ENCODE measurements around the gene NHS.

NHS gene

GRCh38 chrX:17707731-17708130 lies 332.7 kb downstream of the NHS start:
- Mint-ChIP-seq H3K27ac (no peak overlapping the region), H3K4me3 (no peak overlapping the region), H3K27me3 (no peaks in the 10 kb centered on the region), H3K36me3 (no peaks in the 10 kb centered on the region), H3K4me1 (ENCODE audit: low read depth) (no peaks in the 10 kb centered on the region), H3K9me3 (ENCODE audit: low read depth) (no peaks in the 10 kb centered on the region)

GRCh38 chrX:17710871-17711301 lies 335.9 kb downstream of the NHS start:
- Mint-ChIP-seq H3K27ac (no peak overlapping the region), H3K4me3 (no peak overlapping the region), H3K9me3 (ENCODE audit: low read depth) (no peaks in the 10 kb centered on the region), H3K36me3 (no peaks in the 10 kb centered on the region), H3K27me3 (no peaks in the 10 kb centered on the region), H3K4me1 (ENCODE audit: low read depth) (no peaks in the 10 kb centered on the region)

DNA sequence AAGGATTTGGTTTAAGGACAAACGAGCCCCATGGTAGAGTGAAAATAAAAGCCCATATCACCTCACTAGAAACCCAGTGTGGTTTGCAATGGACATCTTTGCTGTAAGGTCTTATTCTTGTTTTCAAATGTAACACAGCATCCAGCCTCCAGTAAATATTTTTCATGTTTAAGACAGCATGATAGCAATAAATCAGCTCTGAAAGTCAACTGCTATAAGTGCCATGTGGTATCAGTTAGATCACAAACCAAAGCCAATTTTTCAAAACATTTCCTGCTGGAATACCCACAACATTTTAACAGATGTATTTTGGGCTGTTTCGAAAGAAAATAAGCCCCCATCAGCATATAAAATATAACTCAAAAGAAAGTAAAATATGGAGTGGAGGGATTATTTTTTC lies 338.3 kb downstream of the NHS start:
- Mint-ChIP-seq H3K9me3 (ENCODE audit: low read depth) (no peaks in the 10 kb centered on the region), H3K4me1 (ENCODE audit: low read depth) (no peaks in the 10 kb centered on the region), H3K27me3 (no peaks in the 10 kb centered on the region), H3K27ac (no peak overlapping the region), H3K36me3 (no peaks in the 10 kb centered on the region), H3K4me3 (no peak overlapping the region)

DNA sequence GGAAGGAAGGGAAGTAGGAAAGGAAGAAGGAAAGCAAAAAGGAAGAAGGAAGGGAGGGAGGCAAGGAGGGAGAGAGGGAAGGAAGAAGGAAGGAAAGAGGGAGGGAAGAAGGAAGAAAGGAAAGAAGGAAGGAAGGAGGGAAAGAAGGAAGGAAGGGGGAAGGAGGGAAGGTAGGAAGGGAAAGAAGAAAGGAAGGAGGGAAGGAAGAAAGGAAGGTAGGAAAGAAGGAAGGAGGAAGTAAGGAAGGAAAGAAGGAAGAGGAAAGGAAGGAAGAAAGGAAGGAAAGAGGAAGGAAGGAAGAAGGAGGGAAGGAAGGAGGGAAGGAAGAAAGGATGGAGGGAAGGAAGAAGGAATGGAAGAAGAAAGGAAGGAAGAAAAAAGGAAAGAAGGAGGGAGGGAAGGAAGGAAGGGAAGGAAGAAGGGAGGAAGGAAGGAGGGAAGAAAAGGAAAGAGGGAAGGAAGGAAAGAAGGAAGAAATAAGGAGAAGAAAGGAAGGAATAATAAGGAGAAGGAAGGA lies 343.7 kb downstream of the NHS start:
- Mint-ChIP-seq H3K4me1 (ENCODE audit: low read depth) (no peaks in the 10 kb centered on the region), H3K27me3 (no peaks in the 10 kb centered on the region), H3K36me3 (peaks cover 2% of the 10 kb centered on the region), H3K9me3 (ENCODE audit: low read depth) (no peaks in the 10 kb centered on the region), H3K4me3 (no peak overlapping the region), H3K27ac (no peak overlapping the region)

DNA sequence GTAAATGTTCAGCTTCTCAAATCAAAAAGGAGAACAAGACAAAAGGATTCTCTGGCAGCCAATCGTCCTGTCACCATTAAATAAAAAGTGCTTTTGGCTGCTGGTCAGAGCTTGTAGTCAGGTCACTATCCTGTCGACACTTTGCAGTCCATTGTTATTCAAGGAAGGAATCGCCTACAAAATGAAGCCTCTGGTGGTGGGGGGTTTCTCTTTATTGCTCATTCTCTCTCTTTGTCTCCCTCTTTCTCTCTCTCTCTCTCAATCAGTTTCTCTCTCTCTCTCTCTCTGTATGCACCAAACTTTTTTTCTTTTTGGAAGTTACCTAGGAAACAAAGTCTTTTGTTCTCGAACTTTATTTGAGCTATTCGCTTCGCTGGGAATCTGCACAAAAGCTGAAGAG lies 344.7 kb downstream of the NHS start:
- Mint-ChIP-seq H3K27ac (no peak overlapping the region), H3K4me3 (no peak overlapping the region), H3K27me3 (no peaks in the 10 kb centered on the region)

GRCh38 chrX:17721715-17722114 lies 346.7 kb downstream of the NHS start:
- H3K36me3 Mint-ChIP-seq, result peaks cover 2% of the 10 kb centered on the region
- no peaks in the 10 kb centered on the region for H3K27me3 Mint-ChIP-seq
- no peak overlapping the region for H3K27ac Mint-ChIP-seq
- no peak overlapping the region for H3K4me3 Mint-ChIP-seq
- no peaks in the 10 kb centered on the region for H3K9me3 Mint-ChIP-seq (ENCODE audit: low read depth)
- H3K4me1 Mint-ChIP-seq (ENCODE audit: low read depth), result no peaks in the 10 kb centered on the region

More for the DNA sequence above, 344.7 kb downstream of the NHS start:
- no peaks in the 10 kb centered on the region for H3K9me3 Mint-ChIP-seq (ENCODE audit: low read depth)
- H3K4me1 Mint-ChIP-seq (ENCODE audit: low read depth), result no peaks in the 10 kb centered on the region
- peaks cover 2% of the 10 kb centered on the region for H3K36me3 Mint-ChIP-seq

DNA sequence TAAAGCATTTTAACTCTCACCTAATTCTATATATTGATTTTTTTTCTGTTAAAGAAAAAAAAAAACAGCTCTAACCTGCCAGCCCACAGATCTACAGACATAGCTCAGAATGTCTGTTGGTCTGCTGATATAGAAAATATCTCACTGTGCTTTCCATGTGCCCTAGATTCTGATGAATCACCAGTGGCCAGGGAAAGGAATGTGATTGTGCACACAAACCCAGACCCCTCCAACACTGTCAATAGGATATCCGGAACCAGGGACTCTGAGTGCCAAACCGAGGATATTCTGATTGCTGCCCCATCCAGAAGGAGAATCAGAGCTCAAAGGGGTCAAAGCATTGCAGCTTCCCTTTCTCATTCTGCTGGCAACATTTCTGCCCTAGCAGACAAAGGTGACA lies 350.2 kb downstream of the NHS start:
- Mint-ChIP-seq H3K9me3 (ENCODE audit: low read depth) (no peaks in the 10 kb centered on the region), H3K4me3 (no peak overlapping the region), H3K36me3 (peaks cover 7% of the 10 kb centered on the region), H3K27me3 (no peaks in the 10 kb centered on the region), H3K27ac (no peak overlapping the region), H3K4me1 (ENCODE audit: low read depth) (no peaks in the 10 kb centered on the region)

- H3K4me1 Mint-ChIP-seq (ENCODE audit: low read depth), result peaks cover 1% of the 10 kb centered on the region
- peaks cover 4% of the 10 kb centered on the region for H3K36me3 Mint-ChIP-seq
- H3K27ac Mint-ChIP-seq, result no peak overlapping the region
- no peaks in the 10 kb centered on the region for H3K9me3 Mint-ChIP-seq (ENCODE audit: low read depth)
- no peak overlapping the region for H3K4me3 Mint-ChIP-seq
- no peaks in the 10 kb centered on the region for H3K27me3 Mint-ChIP-seq
Measured at GRCh38 chrX:17732138-17732783, 357.3 kb downstream of the NHS start.

GRCh38 chrX:17735406-17735805 lies 360.4 kb downstream of the NHS start:
- Mint-ChIP-seq H3K36me3 (no peaks in the 10 kb centered on the region), H3K27me3 (no peaks in the 10 kb centered on the region), H3K27ac (no peak overlapping the region), H3K9me3 (ENCODE audit: low read depth) (no peaks in the 10 kb centered on the region), H3K4me1 (ENCODE audit: low read depth) (peaks cover 26% of the 10 kb centered on the region), H3K4me3 (no peak overlapping the region)

DNA sequence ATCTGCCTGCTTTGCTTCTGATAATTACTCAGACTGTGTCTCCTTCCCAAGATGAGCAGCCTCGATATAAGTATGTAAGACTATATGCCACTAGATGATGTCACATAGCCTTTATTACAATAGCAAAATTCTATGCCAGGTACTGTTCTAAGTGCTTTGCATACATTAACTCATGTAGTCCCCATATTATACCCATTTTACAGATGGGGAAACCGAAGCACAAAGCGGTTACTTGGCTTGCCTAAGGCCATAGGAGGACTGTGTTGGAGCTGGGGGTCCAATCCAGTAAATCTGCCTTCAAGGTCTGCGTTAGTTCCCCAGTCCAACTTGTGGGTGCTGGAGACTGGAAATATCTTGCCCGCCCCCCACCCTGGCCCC lies 361.5 kb downstream of the NHS start:
- H3K27ac Mint-ChIP-seq, result no peak overlapping the region

GRCh38 chrX:17736856-17737709 lies 362.1 kb downstream of the NHS start, which contains the start of gene SCML1:
Gene SCML1 (plus strand): TSS chrX:17737493. CDS start chrX:17744187, 6,694 bp downstream.
- Mint-ChIP-seq H3K27ac (peak within 1 kb of the TSS; percentile 89), H3K27me3 (no peaks in the 10 kb centered on the region), H3K4me1 (ENCODE audit: low read depth) (peaks cover 38% of the 10 kb centered on the region), H3K4me3 (peak within 1 kb of the TSS; percentile 88), H3K9me3 (ENCODE audit: low read depth) (no peaks in the 10 kb centered on the region), H3K36me3 (no peaks in the 10 kb centered on the region)

More for the DNA sequence above, 361.5 kb downstream of the NHS start:
- Mint-ChIP-seq H3K36me3 (no peaks in the 10 kb centered on the region), H3K27me3 (no peaks in the 10 kb centered on the region), H3K9me3 (ENCODE audit: low read depth) (no peaks in the 10 kb centered on the region), H3K4me1 (ENCODE audit: low read depth) (peaks cover 33% of the 10 kb centered on the region), H3K4me3 (peak overlapping the region; percentile 83)

GRCh38 chrX:17737710-17737985 lies 362.6 kb downstream of the NHS start:
- H3K27me3 Mint-ChIP-seq, result no peaks in the 10 kb centered on the region
- peak overlapping the region; percentile 89 for H3K27ac Mint-ChIP-seq
- H3K4me3 Mint-ChIP-seq, result peak overlapping the region; percentile 88
- peaks cover 44% of the 10 kb centered on the region for H3K4me1 Mint-ChIP-seq (ENCODE audit: low read depth)
- H3K9me3 Mint-ChIP-seq (ENCODE audit: low read depth), result no peaks in the 10 kb centered on the region
- H3K36me3 Mint-ChIP-seq, result no peaks in the 10 kb centered on the region

DNA sequence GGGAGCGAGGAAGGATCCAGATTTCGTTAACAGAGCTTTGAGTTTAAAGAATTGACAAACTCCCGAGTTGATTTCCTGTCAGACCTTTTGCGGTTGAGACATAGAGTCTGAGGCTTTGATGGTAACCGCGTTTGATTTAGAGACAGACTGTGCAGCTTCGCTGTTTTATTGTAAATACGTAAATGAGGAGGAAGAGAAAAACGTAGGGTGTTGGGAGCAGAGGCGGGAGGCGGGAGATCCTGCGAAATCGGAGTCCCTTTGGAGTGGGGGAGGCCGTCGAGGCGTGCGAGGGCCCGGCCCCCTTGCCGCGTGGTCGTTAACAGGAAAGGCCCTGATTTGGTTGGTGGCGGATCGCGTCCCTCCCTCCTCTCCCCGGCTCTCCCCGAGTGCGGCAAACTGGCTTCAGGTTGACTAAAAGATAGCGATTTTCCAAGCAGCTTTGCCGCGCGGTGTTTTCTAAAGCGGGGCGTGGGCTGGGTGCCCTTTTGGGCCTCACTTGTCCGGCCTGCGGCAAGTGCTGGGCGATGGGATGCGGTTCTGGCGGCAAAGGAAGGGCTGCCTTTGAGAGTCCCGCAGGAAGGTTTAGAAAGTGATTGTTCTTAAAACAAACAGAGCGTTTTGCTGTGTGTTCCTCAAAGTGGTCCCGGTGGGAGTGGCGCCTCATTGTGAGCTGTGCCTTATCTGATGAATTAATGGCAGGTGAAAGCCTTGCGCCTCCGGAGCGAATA lies 363.1 kb downstream of the NHS start:
- peak overlapping the region; percentile 88 for H3K4me3 Mint-ChIP-seq
- peak overlapping the region; percentile 89 for H3K27ac Mint-ChIP-seq
- H3K9me3 Mint-ChIP-seq (ENCODE audit: low read depth), result no peaks in the 10 kb centered on the region
- no peaks in the 10 kb centered on the region for H3K36me3 Mint-ChIP-seq
- H3K4me1 Mint-ChIP-seq (ENCODE audit: low read depth), result peaks cover 49% of the 10 kb centered on the region
- no peaks in the 10 kb centered on the region for H3K27me3 Mint-ChIP-seq

DNA sequence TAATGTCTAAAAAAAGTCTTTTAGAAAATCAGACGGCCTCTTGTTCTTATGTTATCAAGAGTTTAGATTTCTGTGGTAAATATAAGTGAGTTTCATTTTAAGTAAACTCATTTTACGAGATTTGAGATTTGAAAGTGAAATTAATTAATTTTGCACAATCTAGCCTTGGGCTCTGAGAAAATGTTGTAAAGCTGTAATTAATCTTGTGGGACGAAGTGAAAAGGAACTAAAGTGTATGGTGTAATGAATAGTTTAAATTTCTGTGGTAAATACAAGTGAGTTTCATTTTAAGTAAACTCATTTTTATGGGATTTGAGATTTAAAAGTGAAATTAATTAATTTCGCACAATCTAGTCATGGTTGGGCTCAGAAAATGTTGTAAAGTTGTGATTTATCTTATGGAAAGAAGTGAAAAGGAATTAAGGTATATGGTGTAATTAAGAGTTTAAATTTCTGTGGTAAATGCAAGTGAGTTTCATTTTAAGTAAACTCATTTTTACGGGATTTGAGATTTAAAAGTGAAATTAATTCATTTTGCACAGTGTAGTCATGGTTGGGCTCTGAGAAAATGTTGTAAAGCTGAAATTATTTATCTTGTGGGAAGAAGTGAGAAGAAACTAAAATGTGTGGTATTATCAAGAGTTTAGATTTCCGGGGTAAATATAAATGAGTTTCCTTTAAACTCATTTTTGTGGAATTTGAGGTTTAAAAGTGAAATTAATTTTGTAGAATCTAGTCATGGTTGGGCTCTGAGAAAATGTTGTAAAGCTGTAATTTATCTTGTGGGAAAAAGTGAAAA lies 363.9 kb downstream of the NHS start:
- H3K27me3 Mint-ChIP-seq, result no peaks in the 10 kb centered on the region

More for the DNA sequence above, 363.9 kb downstream of the NHS start:
- peak overlapping the region; percentile 88 for H3K4me3 Mint-ChIP-seq
- H3K4me1 Mint-ChIP-seq (ENCODE audit: low read depth), result peaks cover 53% of the 10 kb centered on the region
- no peaks in the 10 kb centered on the region for H3K9me3 Mint-ChIP-seq (ENCODE audit: low read depth)
- no peaks in the 10 kb centered on the region for H3K36me3 Mint-ChIP-seq
- peak overlapping the region; percentile 89 for H3K27ac Mint-ChIP-seq

All from activated naive CD8-positive, alpha-beta T cell (primary cell).